ENCODE measurements around the gene LEKR1.

Gene LEKR1

DNA sequence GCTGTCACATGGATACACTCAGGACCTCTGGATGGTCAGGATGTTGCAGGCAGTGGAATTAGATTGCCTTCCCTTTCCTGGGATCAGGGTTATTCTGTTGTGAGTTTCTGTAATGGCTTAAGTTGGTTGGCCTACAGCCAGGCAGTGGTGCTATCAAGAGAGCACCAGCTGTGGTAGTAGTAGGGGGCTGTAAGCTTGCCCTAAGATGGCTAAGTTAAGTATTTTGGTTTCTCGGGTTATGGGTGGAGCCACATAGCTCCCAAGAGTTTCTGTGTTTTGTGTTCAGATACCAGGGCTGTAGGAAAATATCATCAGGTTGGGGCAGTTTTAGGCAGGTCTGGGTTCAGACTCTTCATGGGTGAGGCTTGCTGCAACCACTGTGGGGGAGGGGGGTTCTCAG lies 59.6 kb downstream of the LEKR1 start:
- Histone ChIP-seq H3K4me3 (ENCODE audit: low read length) (no peak overlapping the region), H3K27ac (ENCODE audit: low read length) (no peak overlapping the region), H2AFZ (ENCODE audit: low read length) (no peak overlapping the region), H3K4me1 (ENCODE audit: low read length) (no peaks in the 10 kb centered on the region), H3F3A (ENCODE audit: insufficient read depth, low read length) (no peaks in the 10 kb centered on the region), H3K4me2 (ENCODE audit: low read depth, low read length) (no peak overlapping the region), H4K20me1 (ENCODE audit: insufficient read depth, low read length) (no peaks in the 10 kb centered on the region), H3K9me3 (replicated peaks; ENCODE audit: insufficient read depth, low read length) (no peaks in the 10 kb centered on the region), H3K36me3 (replicated peaks; ENCODE audit: insufficient read depth, low read length) (no peaks in the 10 kb centered on the region), H3K27me3 (replicated peaks; ENCODE audit: insufficient read depth, low read length) (no peaks in the 10 kb centered on the region), H3K9me2 (replicated peaks; ENCODE audit: insufficient read depth, low read length) (no peaks in the 10 kb centered on the region), H3K79me2 (ENCODE audit: low read length) (no peaks in the 10 kb centered on the region), H3K9ac (ENCODE audit: low read length) (no peak overlapping the region)
- TF ChIP-seq EZH2phosphoT487 (IDR thresholded peaks at IDR 0.05; ENCODE audit: low read length) (no peak), EZH2 (optimal IDR thresholded peaks at IDR 0.05; ENCODE audit: low read depth, low read length) (no peak), CTCF (IDR thresholded peaks at IDR 0.05; ENCODE audit: low read length) (no peak)
- DNase-seq: no peak

DNA sequence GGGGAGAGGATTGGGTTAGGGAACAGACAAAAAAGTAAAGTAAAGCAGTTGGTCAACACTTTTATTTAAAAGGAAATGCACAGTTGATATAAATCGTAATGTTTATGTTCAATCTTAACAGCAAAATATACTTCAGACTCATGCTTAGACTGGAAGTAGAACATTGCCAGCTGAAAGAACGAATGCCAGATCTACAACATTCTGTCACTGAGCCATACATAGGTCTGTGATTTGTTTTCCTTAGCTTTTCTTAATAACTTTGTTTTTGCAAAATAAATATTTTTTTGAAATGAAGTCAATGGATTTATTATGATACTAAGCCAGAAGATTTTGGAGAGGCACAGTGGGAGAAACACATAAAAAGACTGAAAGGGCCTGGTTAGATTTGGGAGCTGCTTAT lies 62.0 kb downstream of the LEKR1 start:
- Histone ChIP-seq H3K79me2 (ENCODE audit: low read length) (no peaks in the 10 kb centered on the region), H3K36me3 (replicated peaks; ENCODE audit: insufficient read depth, low read length) (no peaks in the 10 kb centered on the region), H3K9me3 (replicated peaks; ENCODE audit: insufficient read depth, low read length) (no peaks in the 10 kb centered on the region), H4K20me1 (ENCODE audit: insufficient read depth, low read length) (no peaks in the 10 kb centered on the region), H3K4me3 (ENCODE audit: low read length) (no peak overlapping the region), H3K4me2 (ENCODE audit: low read depth, low read length) (no peak overlapping the region), H3K27ac (ENCODE audit: low read length) (no peak overlapping the region), H3K27me3 (replicated peaks; ENCODE audit: insufficient read depth, low read length) (no peaks in the 10 kb centered on the region), H3K9ac (ENCODE audit: low read length) (no peak overlapping the region), H3K4me1 (ENCODE audit: low read length) (no peaks in the 10 kb centered on the region), H3F3A (ENCODE audit: insufficient read depth, low read length) (no peaks in the 10 kb centered on the region), H2AFZ (ENCODE audit: low read length) (no peak overlapping the region), H3K9me2 (replicated peaks; ENCODE audit: insufficient read depth, low read length) (no peaks in the 10 kb centered on the region)
- DNase-seq: no peak
- TF ChIP-seq EZH2phosphoT487 (IDR thresholded peaks at IDR 0.05; ENCODE audit: low read length) (no peak), EZH2 (optimal IDR thresholded peaks at IDR 0.05; ENCODE audit: low read depth, low read length) (no peak), CTCF (IDR thresholded peaks at IDR 0.05; ENCODE audit: low read length) (no peak)

DNA sequence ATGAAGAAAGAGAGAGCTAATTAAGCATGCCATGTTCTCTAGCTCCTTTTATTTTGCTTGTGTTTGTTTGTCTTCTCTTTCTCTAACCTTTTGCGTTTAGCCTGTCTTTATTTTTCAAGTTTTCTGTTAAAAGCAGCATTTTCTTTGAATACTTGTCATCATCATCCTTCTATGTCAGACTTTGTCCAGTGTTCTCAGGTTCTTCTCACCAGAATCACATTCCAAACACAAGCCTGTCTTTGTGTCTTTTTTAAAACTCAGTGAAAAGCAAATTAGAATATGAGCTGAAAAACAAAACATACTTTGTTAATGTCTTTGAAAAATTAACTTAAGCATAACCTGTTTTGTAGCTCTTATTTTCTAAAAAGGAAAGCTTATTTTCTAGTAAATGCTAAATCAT lies 62.4 kb downstream of the LEKR1 start:
- H3K4me2 ChIP-seq (ENCODE audit: low read depth, low read length): no peak overlapping the region
- H3K9ac ChIP-seq (ENCODE audit: low read length): no peak overlapping the region
- no peaks in the 10 kb centered on the region for H3K79me2 ChIP-seq (ENCODE audit: low read length)
- TF ChIP-seq EZH2 (optimal IDR thresholded peaks at IDR 0.05; ENCODE audit: low read depth, low read length): no peak
- TF ChIP-seq EZH2phosphoT487 (IDR thresholded peaks at IDR 0.05; ENCODE audit: low read length): no peak
- no peak for TF ChIP-seq CTCF (IDR thresholded peaks at IDR 0.05; ENCODE audit: low read length)
- H2AFZ ChIP-seq (ENCODE audit: low read length): no peak overlapping the region
- H3K4me3 ChIP-seq (ENCODE audit: low read length): no peak overlapping the region
- H3K27ac ChIP-seq (ENCODE audit: low read length): no peak overlapping the region
- H3K9me2 ChIP-seq (replicated peaks; ENCODE audit: insufficient read depth, low read length): no peaks in the 10 kb centered on the region
- H3K4me1 ChIP-seq (ENCODE audit: low read length): no peaks in the 10 kb centered on the region
- no peak for DNase-seq
- H4K20me1 ChIP-seq (ENCODE audit: insufficient read depth, low read length): no peaks in the 10 kb centered on the region
- H3K36me3 ChIP-seq (replicated peaks; ENCODE audit: insufficient read depth, low read length): no peaks in the 10 kb centered on the region
- H3K9me3 ChIP-seq (replicated peaks; ENCODE audit: insufficient read depth, low read length): no peaks in the 10 kb centered on the region
- no peaks in the 10 kb centered on the region for H3K27me3 ChIP-seq (replicated peaks; ENCODE audit: insufficient read depth, low read length)
- H3F3A ChIP-seq (ENCODE audit: insufficient read depth, low read length): no peaks in the 10 kb centered on the region
